SU-DHL-6 (cell line): ENCODE measurements around the gene PRIMPOL.

Experiments used
- H2AFZ ChIP-seq: fragments of 200-600 bp; sonication (generic); 2 replicates; pipeline ENCODE4 v1.6.1; 2014; ENCODE audit warnings: low read depth, mild to moderate bottlenecking, moderate library complexity, mixed read lengths, antibody characterized with exemption, low read length; ENCODE audit not compliant: severe bottlenecking
- H3F3A ChIP-seq: fragments of 200-600 bp; shearing (Covaris generic); 2 replicates; pipeline ENCODE4 v1.6.0; 2016; ENCODE audit warnings: antibody characterized with exemption, mild to moderate bottlenecking; ENCODE audit not compliant: insufficient read depth
- H3K27ac ChIP-seq: fragments of 200-600 bp; sonication (generic); 2 replicates; pipeline ENCODE4 v1.5.1; 2016; ENCODE audit warnings: low read depth, mild to moderate bottlenecking, low read length, moderate library complexity, mixed read lengths
- H3K27me3 ChIP-seq: fragments of 200-600 bp; sonication (generic), shearing (Covaris generic); 2 replicates; pipeline ENCODE4 v1.6.0; 2014; ENCODE audit warnings: mild to moderate bottlenecking, low read length
- H3K36me3 ChIP-seq: fragments of 200-600 bp; sonication (generic); 2 replicates; pipeline ENCODE4 v1.6.1; 2014; ENCODE audit warnings: mild to moderate bottlenecking, low read length, mixed read lengths
- H3K4me2 ChIP-seq: fragments of 300-600, 200-600 bp; shearing (Covaris generic), sonication (generic); 2 replicates; pipeline ENCODE4 v1.6.0; 2014; ENCODE audit warnings: low read length, low read depth, mild to moderate bottlenecking; ENCODE audit not compliant: poor library complexity, severe bottlenecking
- H3K4me3 ChIP-seq: fragments of 200-600 bp; sonication (generic); 2 replicates; pipeline ENCODE4 v1.5.1; 2014; ENCODE audit warnings: antibody characterized with exemption, low read length, mild to moderate bottlenecking, mixed read lengths; ENCODE audit not compliant: insufficient read depth, poor library complexity, severe bottlenecking
- H3K79me2 ChIP-seq: fragments of 200-600 bp; sonication (generic); 2 replicates; pipeline ENCODE4 v1.6.1; 2014; ENCODE audit warnings: mild to moderate bottlenecking, low read length, moderate library complexity; ENCODE audit not compliant: insufficient read depth
- H3K9ac ChIP-seq: fragments of 200-600 bp; sonication (generic); 2 replicates; pipeline ENCODE4 v1.7.0; 2014; ENCODE audit warnings: mild to moderate bottlenecking, low read length
- H3K9me2 ChIP-seq: fragments of 200-600 bp; sonication (generic); replicated peaks from 2 replicates; pipeline ENCODE4 v1.6.1; 2014; ENCODE audit warnings: low read length; ENCODE audit not compliant: insufficient read depth
- H3K9me3 ChIP-seq: fragments of 200-600 bp; sonication (generic); 2 replicates; pipeline ENCODE4 v1.6.1; 2014; ENCODE audit warnings: low read length, mixed read lengths; ENCODE audit not compliant: insufficient read depth
- H4K20me1 ChIP-seq: fragments of 200-600 bp; sonication (generic); 2 replicates; pipeline ENCODE4 v1.6.1; 2014; ENCODE audit warnings: low read depth, mild to moderate bottlenecking, antibody characterized with exemption, low read length, moderate library complexity, mixed read lengths
- EZH2phosphoT487 ChIP-seq: fragments of 200-600 bp; sonication (generic), shearing (Covaris generic); conservative IDR thresholded peaks from 2 replicates; pipeline ENCODE4 v1.6.1; 2018; ENCODE audit warnings: mild to moderate bottlenecking, antibody characterized with exemption, low read length, moderate library complexity, mixed read lengths
- TF ChIP-seq, protein P1 (sequence below): fragments of 200-600 bp; sonication (generic); IDR thresholded peaks from one replicate; pipeline ENCODE4 v1.5.1; 2017; ENCODE audit warnings: antibody characterized with exemption, mild to moderate bottlenecking, low read length, moderate library complexity; ENCODE audit not compliant: insufficient read depth, poor library complexity, severe bottlenecking

Gene PRIMPOL

DNA sequence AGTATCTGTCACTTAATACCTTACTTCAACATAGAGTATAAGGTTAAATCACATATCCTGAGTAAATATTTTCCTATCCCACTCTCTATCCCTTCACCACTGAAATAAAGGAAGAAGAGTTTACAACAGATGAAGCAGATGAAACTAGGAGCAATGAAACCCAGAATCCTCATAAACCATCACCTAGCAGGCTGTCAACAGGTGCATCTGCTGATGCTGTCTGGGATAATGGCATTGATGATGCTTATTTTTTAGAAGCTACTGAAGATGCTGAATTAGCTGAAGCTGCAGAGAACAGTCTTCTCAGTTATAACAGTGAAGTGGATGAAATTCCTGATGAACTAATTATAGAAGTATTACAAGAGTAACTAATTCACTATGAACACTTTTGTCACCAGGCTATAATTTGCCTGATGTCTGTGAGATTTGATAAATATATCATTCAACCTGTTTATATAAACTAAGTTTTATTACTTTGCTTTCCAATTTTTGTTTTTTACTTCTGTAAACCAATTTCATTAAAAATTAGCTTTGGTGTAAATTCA lies 44.9 kb downstream of the PRIMPOL start:
- no peak overlapping the region for H3K27ac ChIP-seq
- peaks cover 25% of the 10 kb centered on the region; the same call in 1 of the 2 replicates for H3F3A ChIP-seq
- TF ChIP-seq, protein P1, sequence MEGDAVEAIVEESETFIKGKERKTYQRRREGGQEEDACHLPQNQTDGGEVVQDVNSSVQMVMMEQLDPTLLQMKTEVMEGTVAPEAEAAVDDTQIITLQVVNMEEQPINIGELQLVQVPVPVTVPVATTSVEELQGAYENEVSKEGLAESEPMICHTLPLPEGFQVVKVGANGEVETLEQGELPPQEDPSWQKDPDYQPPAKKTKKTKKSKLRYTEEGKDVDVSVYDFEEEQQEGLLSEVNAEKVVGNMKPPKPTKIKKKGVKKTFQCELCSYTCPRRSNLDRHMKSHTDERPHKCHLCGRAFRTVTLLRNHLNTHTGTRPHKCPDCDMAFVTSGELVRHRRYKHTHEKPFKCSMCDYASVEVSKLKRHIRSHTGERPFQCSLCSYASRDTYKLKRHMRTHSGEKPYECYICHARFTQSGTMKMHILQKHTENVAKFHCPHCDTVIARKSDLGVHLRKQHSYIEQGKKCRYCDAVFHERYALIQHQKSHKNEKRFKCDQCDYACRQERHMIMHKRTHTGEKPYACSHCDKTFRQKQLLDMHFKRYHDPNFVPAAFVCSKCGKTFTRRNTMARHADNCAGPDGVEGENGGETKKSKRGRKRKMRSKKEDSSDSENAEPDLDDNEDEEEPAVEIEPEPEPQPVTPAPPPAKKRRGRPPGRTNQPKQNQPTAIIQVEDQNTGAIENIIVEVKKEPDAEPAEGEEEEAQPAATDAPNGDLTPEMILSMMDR = no peak
- TF ChIP-seq EZH2phosphoT487 = no peak
- no peak overlapping the region for H3K9ac ChIP-seq
- no peak overlapping the region for H2AFZ ChIP-seq
- no peak overlapping the region for H3K4me2 ChIP-seq
- H3K36me3 ChIP-seq = peaks cover 56% of the 10 kb centered on the region
- no peaks in the 10 kb centered on the region for H3K79me2 ChIP-seq
- no peaks in the 10 kb centered on the region for H3K9me2 ChIP-seq
- no peaks in the 10 kb centered on the region for H4K20me1 ChIP-seq
- no peak overlapping the region for H3K4me3 ChIP-seq
- H3K9me3 ChIP-seq = no peaks in the 10 kb centered on the region
- no peaks in the 10 kb centered on the region for H3K27me3 ChIP-seq

DNA sequence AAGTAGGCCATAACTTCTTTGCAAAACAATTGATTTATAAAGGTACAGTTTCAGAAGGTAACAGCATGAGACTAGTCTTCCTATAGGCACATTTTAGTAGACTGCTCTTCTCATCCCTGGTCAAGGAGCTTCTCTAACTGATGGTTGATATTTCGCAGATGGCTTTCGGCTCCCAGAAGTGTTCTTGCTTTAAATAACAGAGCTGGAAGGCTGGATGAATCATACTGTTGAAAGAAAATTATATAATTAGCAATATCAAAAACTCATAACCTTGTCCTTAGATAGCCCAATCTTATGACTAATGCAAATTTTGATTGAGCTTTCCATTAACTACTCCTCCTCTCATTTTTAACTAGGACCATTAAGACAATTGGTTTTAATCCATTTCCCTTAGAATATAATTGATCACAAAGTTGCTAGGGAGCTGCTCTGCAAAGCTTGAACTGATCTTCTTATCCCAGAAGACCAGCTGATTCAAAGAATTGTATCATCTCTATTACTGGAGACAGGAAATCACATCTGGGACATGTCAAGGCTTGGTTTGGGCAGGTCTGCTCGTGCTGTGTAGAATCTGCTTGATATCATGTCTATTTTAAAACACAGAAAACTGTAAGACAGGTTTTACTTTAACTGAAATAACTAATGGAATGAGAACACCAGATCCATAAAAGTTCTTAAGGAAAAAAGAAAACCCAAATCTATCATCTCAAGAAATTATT lies 45.8 kb downstream of the PRIMPOL start:
- Histone ChIP-seq H3K36me3 (peaks cover 56% of the 10 kb centered on the region), H3K9me2 (no peaks in the 10 kb centered on the region), H3K9me3 (no peaks in the 10 kb centered on the region), H3F3A (peaks cover 25% of the 10 kb centered on the region; the same call in 1 of the 2 replicates), H3K4me3 (no peak overlapping the region), H2AFZ (no peak overlapping the region), H3K79me2 (no peaks in the 10 kb centered on the region), H4K20me1 (no peaks in the 10 kb centered on the region), H3K4me2 (no peak overlapping the region), H3K9ac (no peak overlapping the region), H3K27me3 (no peaks in the 10 kb centered on the region), H3K27ac (no peak overlapping the region)
- TF ChIP-seq EZH2phosphoT487 = no peak
- TF ChIP-seq, protein P1 = no peak

DNA sequence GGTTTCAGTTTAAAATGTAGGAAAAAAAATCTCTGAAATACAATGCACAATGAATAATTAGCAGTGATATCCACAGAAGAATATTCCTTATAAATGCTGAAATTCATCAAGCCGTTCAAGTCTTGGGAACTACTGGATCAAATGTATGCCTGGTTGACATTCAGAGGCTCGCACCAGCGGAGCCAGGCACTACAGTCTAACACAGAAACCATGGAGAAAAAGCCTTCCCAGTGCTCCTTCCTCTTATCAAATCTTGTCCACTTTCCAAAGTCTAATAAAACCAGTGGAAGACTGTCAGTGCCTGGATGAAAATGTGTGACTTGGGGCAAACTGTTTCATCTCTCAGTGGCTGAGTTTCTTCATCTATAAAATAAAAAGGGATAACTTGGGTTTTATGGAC lies 48.4 kb downstream of the PRIMPOL start:
- Histone ChIP-seq H3K27me3 (no peaks in the 10 kb centered on the region), H3K9ac (no peak overlapping the region), H3K4me2 (no peak overlapping the region), H3K79me2 (no peaks in the 10 kb centered on the region), H3K36me3 (peaks cover 51% of the 10 kb centered on the region), H3F3A (peaks cover 7% of the 10 kb centered on the region; the same call in 1 of the 2 replicates), H3K27ac (no peak overlapping the region), H3K9me3 (no peaks in the 10 kb centered on the region), H3K9me2 (no peaks in the 10 kb centered on the region), H4K20me1 (no peaks in the 10 kb centered on the region), H2AFZ (no peak overlapping the region), H3K4me3 (no peak overlapping the region)
- no peak for TF ChIP-seq EZH2phosphoT487
- TF ChIP-seq, protein P1 = no peak
